ENCODE results near the gene FGD6. TPM values are rescaled to one million over a fixed set of nuclear protein-coding genes. Genes with fewer than 3 reads are reported as not detected.

The FGD6 gene
- total RNA-seq, 1 donor from 2014 or later, result 11.9 TPM

DNA sequence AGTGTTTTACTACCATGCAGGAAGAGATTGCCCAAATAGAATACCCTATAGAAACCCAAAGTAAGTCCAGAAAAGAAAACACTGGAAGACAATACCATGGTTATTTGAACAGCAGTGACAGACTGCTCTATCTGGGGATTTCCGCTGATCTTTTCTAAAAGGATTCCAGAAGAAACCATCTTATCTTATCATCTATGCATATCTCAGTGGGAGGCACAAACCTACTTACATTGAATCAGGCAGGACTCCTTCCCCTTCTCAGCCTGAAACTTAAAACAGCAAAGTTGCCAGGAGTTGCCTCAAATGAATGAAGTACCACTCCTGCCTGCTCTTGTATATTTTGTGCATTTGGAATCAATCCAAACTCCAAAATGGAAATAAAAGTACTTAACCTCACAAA is 87.2 kb downstream of the FGD6 start:
- Mint-ChIP-seq H3K36me3 (ENCODE audit: unreplicated experiment) (peaks cover 31% of the 10 kb centered on the region), H3K9me3 (ENCODE audit: unreplicated experiment) (peaks cover 3% of the 10 kb centered on the region), H3K27ac (ENCODE audit: unreplicated experiment) (no peak overlapping the region), H3K4me1 (ENCODE audit: unreplicated experiment) (peaks cover 1% of the 10 kb centered on the region), H3K4me3 (ENCODE audit: unreplicated experiment) (no peak overlapping the region), H3K27me3 (ENCODE audit: unreplicated experiment) (no peaks in the 10 kb centered on the region)
- DNase-seq (ENCODE audit: extremely low spot score, unreplicated experiment), result no peak
- TF ChIP-seq, protein P1, sequence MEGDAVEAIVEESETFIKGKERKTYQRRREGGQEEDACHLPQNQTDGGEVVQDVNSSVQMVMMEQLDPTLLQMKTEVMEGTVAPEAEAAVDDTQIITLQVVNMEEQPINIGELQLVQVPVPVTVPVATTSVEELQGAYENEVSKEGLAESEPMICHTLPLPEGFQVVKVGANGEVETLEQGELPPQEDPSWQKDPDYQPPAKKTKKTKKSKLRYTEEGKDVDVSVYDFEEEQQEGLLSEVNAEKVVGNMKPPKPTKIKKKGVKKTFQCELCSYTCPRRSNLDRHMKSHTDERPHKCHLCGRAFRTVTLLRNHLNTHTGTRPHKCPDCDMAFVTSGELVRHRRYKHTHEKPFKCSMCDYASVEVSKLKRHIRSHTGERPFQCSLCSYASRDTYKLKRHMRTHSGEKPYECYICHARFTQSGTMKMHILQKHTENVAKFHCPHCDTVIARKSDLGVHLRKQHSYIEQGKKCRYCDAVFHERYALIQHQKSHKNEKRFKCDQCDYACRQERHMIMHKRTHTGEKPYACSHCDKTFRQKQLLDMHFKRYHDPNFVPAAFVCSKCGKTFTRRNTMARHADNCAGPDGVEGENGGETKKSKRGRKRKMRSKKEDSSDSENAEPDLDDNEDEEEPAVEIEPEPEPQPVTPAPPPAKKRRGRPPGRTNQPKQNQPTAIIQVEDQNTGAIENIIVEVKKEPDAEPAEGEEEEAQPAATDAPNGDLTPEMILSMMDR (IDR thresholded peaks at IDR 0.05), result no peak

- Mint-ChIP-seq H3K36me3 (ENCODE audit: unreplicated experiment) (peaks cover 26% of the 10 kb centered on the region), H3K4me3 (ENCODE audit: unreplicated experiment) (no peak overlapping the region), H3K27me3 (ENCODE audit: unreplicated experiment) (no peaks in the 10 kb centered on the region), H3K9me3 (ENCODE audit: unreplicated experiment) (peaks cover 3% of the 10 kb centered on the region), H3K4me1 (ENCODE audit: unreplicated experiment) (peaks cover 1% of the 10 kb centered on the region), H3K27ac (ENCODE audit: unreplicated experiment) (no peak overlapping the region)
- DNase-seq (ENCODE audit: extremely low spot score, unreplicated experiment), result no peak
- TF ChIP-seq, protein P1 (IDR thresholded peaks at IDR 0.05), result no peak
Observed at GRCh38 chr12:95129115-95129514, 88.2 kb downstream of the FGD6 start.

GRCh38 chr12:95126736-95127135 is 90.5 kb downstream of the FGD6 start:
- Mint-ChIP-seq H3K27me3 (ENCODE audit: unreplicated experiment) (no peaks in the 10 kb centered on the region), H3K4me3 (ENCODE audit: unreplicated experiment) (no peak overlapping the region)

GRCh38 chr12:95126076-95126475 is 91.2 kb downstream of the FGD6 start:
- TF ChIP-seq, protein P1 (IDR thresholded peaks at IDR 0.05), result no peak
- H3K4me1 Mint-ChIP-seq (ENCODE audit: unreplicated experiment), result peaks cover 1% of the 10 kb centered on the region
- peaks cover 25% of the 10 kb centered on the region for H3K36me3 Mint-ChIP-seq (ENCODE audit: unreplicated experiment)
- peaks cover 3% of the 10 kb centered on the region for H3K9me3 Mint-ChIP-seq (ENCODE audit: unreplicated experiment)
- H3K4me3 Mint-ChIP-seq (ENCODE audit: unreplicated experiment), result no peak overlapping the region
- H3K27ac Mint-ChIP-seq (ENCODE audit: unreplicated experiment), result no peak overlapping the region
- no peaks in the 10 kb centered on the region for H3K27me3 Mint-ChIP-seq (ENCODE audit: unreplicated experiment)
- no peak for DNase-seq (ENCODE audit: extremely low spot score, unreplicated experiment)

More at GRCh38 chr12:95126736-95127135, 90.5 kb downstream of the FGD6 start:
- Mint-ChIP-seq H3K9me3 (ENCODE audit: unreplicated experiment) (peaks cover 3% of the 10 kb centered on the region), H3K4me1 (ENCODE audit: unreplicated experiment) (peaks cover 1% of the 10 kb centered on the region), H3K27ac (ENCODE audit: unreplicated experiment) (no peak overlapping the region), H3K36me3 (ENCODE audit: unreplicated experiment) (peaks cover 27% of the 10 kb centered on the region)
- TF ChIP-seq, protein P1 (IDR thresholded peaks at IDR 0.05), result no peak
- no peak for DNase-seq (ENCODE audit: extremely low spot score, unreplicated experiment)

- peaks cover 4% of the 10 kb centered on the region for H3K4me1 Mint-ChIP-seq (ENCODE audit: unreplicated experiment)
- H3K27ac Mint-ChIP-seq (ENCODE audit: unreplicated experiment), result no peak overlapping the region
- peaks cover 21% of the 10 kb centered on the region for H3K36me3 Mint-ChIP-seq (ENCODE audit: unreplicated experiment)
- H3K4me3 Mint-ChIP-seq (ENCODE audit: unreplicated experiment), result no peak overlapping the region
- DNase-seq (ENCODE audit: extremely low spot score, unreplicated experiment), result no peak
- H3K9me3 Mint-ChIP-seq (ENCODE audit: unreplicated experiment), result peaks cover 3% of the 10 kb centered on the region
- TF ChIP-seq, protein P1 (IDR thresholded peaks at IDR 0.05), result no peak
- no peaks in the 10 kb centered on the region for H3K27me3 Mint-ChIP-seq (ENCODE audit: unreplicated experiment)
Observed at GRCh38 chr12:95124106-95124505, 93.2 kb downstream of the FGD6 start.
